K562 (cell line): ENCODE results near the gene HRAS. TPM values are rescaled to one million over a fixed set of nuclear protein-coding genes. Genes with fewer than 3 reads are reported as not detected.

Experiments
- ATAC-seq: fragments of 200-7000 bp; cut with Tn5 transposase; 3 replicates; pipeline ENCODE4 v1.9.1; 2020; ENCODE audit warnings: moderate library complexity
- BruUV-seq: library from RNA; stranded (reverse); fragments of 400-500 nt; replicated peaks from 2 replicates; lab custom pipeline; 2021; lab: Mats Ljungman, UMichigan
- CTCF ChIA-PET: fragments of 300-600 bp; formaldehyde crosslinking; extraction: SDS; loops from one replicate; lab custom pipeline; 2021; ENCODE audit warnings: low intra/inter-chr PET ratio; lab: Yijun Ruan, JAX
- POLR2A ChIA-PET: fragments of 300-600, 350-650 bp; sonication (Branson Sonifier 250); formaldehyde crosslinking; extraction: SDS; loops from one replicate; lab custom pipeline; 2021; ENCODE audit warnings: antibody characterized with exemption, inconsistent platforms; lab: Yijun Ruan, JAX
- DNase-seq, 4 experiments: peaks; one replicate each; pipeline versions ENCODE4 v3.0.0 to v3.0.0-alpha.2; 2011 to 2018; ENCODE audit warnings: low spot score in 3 of 4, mixed read lengths in 3 of 4; ENCODE audit errors: extremely low read depth in 1 of 4
- FAIRE-seq: peaks from 2 replicates; lab custom pipeline; 2011; peaks lifted over from hg19 to GRCh38; lab: Jason Lieb, UNC
- H2AFZ ChIP-seq: 2 replicates; pipeline ENCODE4 v1.6.0; 2011; ENCODE audit warnings: low read depth, low read length, control low read depth, inconsistent platforms
- H3K27ac ChIP-seq: fragments of 200-600 bp; 3 replicates; pipeline ENCODE4 v1.8.0; 2011; ENCODE audit warnings: low read depth, mild to moderate bottlenecking, control low read depth, inconsistent platforms, low read length, moderate library complexity, mixed read lengths; ENCODE audit errors: extremely low read depth
- H3K27me3 ChIP-seq, 2 experiments: fragments of 300-600 bp in 1 of 2; 2 replicates in 1 of 2; 3 replicates in 1 of 2; pipeline versions ENCODE4 v1.6.0 to v1.8.0; 2011; ENCODE audit warnings: inconsistent platforms in 2 of 2, low read length in 2 of 2, mild to moderate bottlenecking in 1 of 2, mixed read lengths in 1 of 2, moderate library complexity in 1 of 2; ENCODE audit not compliant: control insufficient read depth in 2 of 2, insufficient read depth in 2 of 2
- H3K36me3 ChIP-seq: fragments of 300-600 bp; 3 replicates; pipeline ENCODE4 v1.8.0; 2011; ENCODE audit warnings: mild to moderate bottlenecking, low read length, inconsistent platforms; ENCODE audit not compliant: control insufficient read depth, insufficient read depth
- H3K4me1 ChIP-seq, 2 experiments: fragments of 200-600 bp in 1 of 2; replicated peaks in 1 of 2; 2 replicates in 1 of 2; 3 replicates in 1 of 2; pipeline versions ENCODE4 v1.5.1 to v1.8.0; 2011; ENCODE audit warnings: inconsistent platforms in 2 of 2, low read length in 2 of 2, mild to moderate bottlenecking in 1 of 2, mixed read lengths in 1 of 2, moderate library complexity in 1 of 2; ENCODE audit not compliant: control insufficient read depth in 2 of 2, insufficient read depth in 2 of 2
- H3K4me2 ChIP-seq: 2 replicates; pipeline ENCODE4 v1.6.1; 2011; ENCODE audit warnings: low read length, control low read depth, inconsistent platforms, mixed read lengths; ENCODE audit not compliant: insufficient read depth
- H3K4me3 ChIP-seq: fragments of 200-600 bp; sonication (generic), shearing (Covaris generic); 2 replicates; pipeline ENCODE4 v1.5.1; 2016; ENCODE audit warnings: control low read depth, inconsistent platforms
- H3K79me2 ChIP-seq: fragments of 200-600 bp; 3 replicates; pipeline ENCODE4 v1.8.0; 2011; ENCODE audit warnings: low read length, inconsistent platforms; ENCODE audit not compliant: control insufficient read depth, insufficient read depth
- H3K9ac ChIP-seq, 2 experiments: 2 replicates each; pipeline versions ENCODE4 v1.6.0 to v1.6.1; 2011; ENCODE audit warnings: low read depth in 2 of 2, low read length in 2 of 2, control low read depth in 1 of 2, inconsistent platforms in 1 of 2, mild to moderate bottlenecking in 1 of 2, mixed read lengths in 1 of 2; ENCODE audit not compliant: insufficient read depth in 1 of 2
- H3K9me1 ChIP-seq: one replicate; pipeline ENCODE4 v1.6.0; 2011; ENCODE audit warnings: inconsistent platforms, mild to moderate bottlenecking, low read length, moderate library complexity; ENCODE audit not compliant: control insufficient read depth, insufficient read depth
- H3K9me3 ChIP-seq: replicated peaks from 2 replicates; pipeline ENCODE4 v1.5.1; 2011; ENCODE audit warnings: low read depth, low read length, inconsistent platforms; ENCODE audit not compliant: control insufficient read depth, insufficient read depth
- H4K20me1 ChIP-seq: replicated peaks from 2 replicates; pipeline ENCODE4 v1.6.1; 2011; ENCODE audit warnings: low read length, inconsistent platforms, mixed read lengths; ENCODE audit not compliant: control insufficient read depth, insufficient read depth
- ARID2 ChIP-seq: fragments of 450-650 bp; IDR thresholded peaks from 2 replicates; pipeline ENCODE4 v1.6.1; 2017; ENCODE audit warnings: antibody characterized with exemption, mild to moderate bottlenecking
- MAZ ChIP-seq, 2 experiments: fragments of 450-650 bp in 1 of 2; sonication (generic) in 1 of 2; formaldehyde crosslinking; IDR thresholded peaks in 1 of 2; conservative IDR thresholded peaks in 1 of 2; 2 replicates each; pipeline versions ENCODE4 v1.4.0 to v1.5.0; 2020; ENCODE audit warnings: mild to moderate bottlenecking in 1 of 2, missing genetic modification reagents in 1 of 2
- PHF21A ChIP-seq: fragments of 450-650 bp; IDR thresholded peaks from 2 replicates; pipeline ENCODE4 v1.6.1; 2017; ENCODE audit warnings: low read depth, borderline replicate concordance
- RBFOX2 ChIP-seq: fragments of 200-400 bp; formaldehyde crosslinking; IDR thresholded peaks from 2 replicates; pipeline ENCODE4 v1.6.1; 2017; ENCODE audit warnings: low read depth, mild to moderate bottlenecking, low read length, moderate library complexity
- REST ChIP-seq, 2 experiments: fragments of 450-650 bp; formaldehyde crosslinking in 1 of 2; IDR thresholded peaks; 2 replicates each; pipeline versions ENCODE4 v1.4.0 to v1.6.1; 2014 to 2020; ENCODE audit warnings: mild to moderate bottlenecking in 2 of 2, borderline replicate concordance in 1 of 2, low read depth in 1 of 2
- ZBTB7A ChIP-seq: IDR thresholded peaks from 2 replicates; pipeline ENCODE4 v1.6.1; 2011; ENCODE audit warnings: low read depth, mild to moderate bottlenecking, low read length, moderate library complexity, borderline replicate concordance; ENCODE audit not compliant: control insufficient read depth
- WGBS: fragments of 100-300 bp; shearing (Covaris generic); methylation state at CpG from one replicate; pipeline ENCODE4 v1.1.6; 2016; ENCODE audit warnings: low coverage, mixed read lengths; ENCODE audit not compliant: insufficient coverage; ENCODE audit errors: missing lambda C conversion rate; 5-methylcytosine and 5-hydroxymethylcytosine counted together
- in situ Hi-C: fragments of 300-500 bp; cut with MboI; formaldehyde crosslinking; loops from 4 replicates; pipeline ENCODE4 v1.15.0; 2018; ENCODE audit warnings: inconsistent platforms, mixed read lengths
- intact Hi-C: fragments of 100-400 bp; cut with micrococcal nuclease; formaldehyde crosslinking; loops from 2 replicates; pipeline ENCODE4 v1.14.2; 2022
- polyA plus RNA-seq, 8 experiments: library from polyadenylated mRNA; depleted of rRNA in 4 of 8; stranded (reverse) in 5 of 8; unstranded in 3 of 8; fragments of >200 nt; fragmentation: Nextera tagmentation in 2 of 8; fragmentation: Illumina TruSeq in 1 of 8; extraction: Ambion mirVana in 2 of 8; extraction: Trizol in 1 of 8; gene quantifications; 2 replicates each; pipeline versions ENCODE4 v1.2.1 to v1.2.3, GENCODE V29; 2011 to 2014; ENCODE audit warnings: inconsistent platforms in 1 of 8, missing spikeins in 1 of 8
- total RNA-seq, 7 experiments: library from RNA; depleted of rRNA in 6 of 7; stranded (reverse); fragments of >200 nt in 6 of 7; fragmentation: Illumina TruSeq in 2 of 7; extraction: Trizol in 2 of 7; gene quantifications; 2 replicates each; pipeline versions ENCODE4 v1.2.1 to v1.2.3, GENCODE V29; 2011 to 2021; ENCODE audit warnings: low replicate concordance in 1 of 7
- TF ChIP-seq, protein P1 (sequence below): fragments of 450-650 bp; IDR thresholded peaks from 2 replicates; pipeline ENCODE4 v1.6.1; 2016
- TF ChIP-seq, protein P2 (sequence below): fragments of 200-800 bp; sonication (Bioruptor generic); IDR thresholded peaks from 2 replicates; pipeline ENCODE4 v1.6.1; 2017; ENCODE audit warnings: missing genetic modification characterization, missing compliant biosample characterization

HRAS gene
- total and polyA plus RNA-seq, 9 of the 15 experiments (the other 6 are each of a cell fraction or from before 2014, with no cell fraction given), result 2.8 to 73.5 (median 29.6) TPM

GRCh38 chr11:554428-555226 is 19.3 kb upstream of the HRAS start:
- Histone ChIP-seq H3K79me2 (no peaks in the 10 kb centered on the region), H3K9me3 (no peaks in the 10 kb centered on the region), H3K9me1 (no peaks in the 10 kb centered on the region), H3K27me3 (no peaks in the 10 kb centered on the region), H3K4me1 (peaks cover 20 to 99% of the 10 kb centered on the region in 2 experiments), H3K4me2 (peak overlapping the region; percentile 65), H3K9ac (peak overlapping the region; percentile 46 to 85; a peak in 3 of 4 replicates), H2AFZ (peak overlapping the region; percentile 72), H3K27ac (peak overlapping the region; percentile 56), H3K36me3 (no peaks in the 10 kb centered on the region), H3K4me3 (peak overlapping the region; percentile 27), H4K20me1 (no peaks in the 10 kb centered on the region)
- intact Hi-C loops, result loop anchor here (5.0 to 10.0 kb wide), 3 partner anchors 60 to 173 kb away; partner anchors contain the start of genes DEAF1, IRF7 and TMEM80
- 28% methylated on average over 11 of the region's 60 CpGs for WGBS
- in situ Hi-C loops, result no loop called here
- ATAC-seq (peak; percentile 81), DNase-seq (peak; percentile 79 to 90 (median 82)), FAIRE-seq (no peak)
- no TSS peak for BruUV-seq
- CTCF ChIA-PET, result interaction anchor here (1.8 kb wide), 1 partner anchor 173 kb away, joined by 12 read pairs; no protein-coding TSS in a partner anchor
- POLR2A ChIA-PET, result interaction anchor here (0.7 to 1.8 kb wide), 4 partner anchors 36 to 255 kb away, joined by 3 to 5 read pairs (median 4); partner anchors contain the start of gene TALDO1
- 0 out of 2 replicates have a peak, but pooled peaks have one; percentile 39 for TF ChIP-seq RBFOX2
- TF ChIP-seq, protein P1, sequence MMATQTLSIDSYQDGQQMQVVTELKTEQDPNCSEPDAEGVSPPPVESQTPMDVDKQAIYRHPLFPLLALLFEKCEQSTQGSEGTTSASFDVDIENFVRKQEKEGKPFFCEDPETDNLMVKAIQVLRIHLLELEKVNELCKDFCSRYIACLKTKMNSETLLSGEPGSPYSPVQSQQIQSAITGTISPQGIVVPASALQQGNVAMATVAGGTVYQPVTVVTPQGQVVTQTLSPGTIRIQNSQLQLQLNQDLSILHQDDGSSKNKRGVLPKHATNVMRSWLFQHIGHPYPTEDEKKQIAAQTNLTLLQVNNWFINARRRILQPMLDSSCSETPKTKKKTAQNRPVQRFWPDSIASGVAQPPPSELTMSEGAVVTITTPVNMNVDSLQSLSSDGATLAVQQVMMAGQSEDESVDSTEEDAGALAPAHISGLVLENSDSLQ, result peak; percentile 25; the same call in 1 of the 2 replicates
- TF ChIP-seq, protein P2, sequence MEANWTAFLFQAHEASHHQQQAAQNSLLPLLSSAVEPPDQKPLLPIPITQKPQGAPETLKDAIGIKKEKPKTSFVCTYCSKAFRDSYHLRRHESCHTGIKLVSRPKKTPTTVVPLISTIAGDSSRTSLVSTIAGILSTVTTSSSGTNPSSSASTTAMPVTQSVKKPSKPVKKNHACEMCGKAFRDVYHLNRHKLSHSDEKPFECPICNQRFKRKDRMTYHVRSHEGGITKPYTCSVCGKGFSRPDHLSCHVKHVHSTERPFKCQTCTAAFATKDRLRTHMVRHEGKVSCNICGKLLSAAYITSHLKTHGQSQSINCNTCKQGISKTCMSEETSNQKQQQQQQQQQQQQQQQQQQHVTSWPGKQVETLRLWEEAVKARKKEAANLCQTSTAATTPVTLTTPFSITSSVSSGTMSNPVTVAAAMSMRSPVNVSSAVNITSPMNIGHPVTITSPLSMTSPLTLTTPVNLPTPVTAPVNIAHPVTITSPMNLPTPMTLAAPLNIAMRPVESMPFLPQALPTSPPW (CRISPR knock-in tag), result peak; percentile 94
- TF ChIP-seq ARID2, result no peak
- peak in 1 of 2 experiments; percentile 91; a peak in 1 of 4 replicates for TF ChIP-seq MAZ (CRISPR knock-in tag; conservative IDR thresholded peaks at IDR 0.05 in 1 of 2, IDR thresholded peaks at IDR 0.05 in 1 of 2)
- peak; percentile 23; the same call in 1 of the 2 replicates for TF ChIP-seq REST (IDR thresholded peaks at IDR 0.05; ENCODE audit: borderline replicate concordance)
- TF ChIP-seq REST (CRISPR knock-in tag; IDR thresholded peaks at IDR 0.05; ENCODE audit: low read depth), result no peak
- TF ChIP-seq PHF21A, result no peak
- TF ChIP-seq ZBTB7A, result peak; percentile 88; the same call in 1 of the 2 replicates
